ENCODE results near the gene EIF2B1. TPM values are rescaled to one million over a fixed set of nuclear protein-coding genes. Genes with fewer than 3 reads are reported as not detected.

EIF2B1 gene
- total RNA-seq, 1 experiment from 2014 or later: 41.7 TPM

DNA sequence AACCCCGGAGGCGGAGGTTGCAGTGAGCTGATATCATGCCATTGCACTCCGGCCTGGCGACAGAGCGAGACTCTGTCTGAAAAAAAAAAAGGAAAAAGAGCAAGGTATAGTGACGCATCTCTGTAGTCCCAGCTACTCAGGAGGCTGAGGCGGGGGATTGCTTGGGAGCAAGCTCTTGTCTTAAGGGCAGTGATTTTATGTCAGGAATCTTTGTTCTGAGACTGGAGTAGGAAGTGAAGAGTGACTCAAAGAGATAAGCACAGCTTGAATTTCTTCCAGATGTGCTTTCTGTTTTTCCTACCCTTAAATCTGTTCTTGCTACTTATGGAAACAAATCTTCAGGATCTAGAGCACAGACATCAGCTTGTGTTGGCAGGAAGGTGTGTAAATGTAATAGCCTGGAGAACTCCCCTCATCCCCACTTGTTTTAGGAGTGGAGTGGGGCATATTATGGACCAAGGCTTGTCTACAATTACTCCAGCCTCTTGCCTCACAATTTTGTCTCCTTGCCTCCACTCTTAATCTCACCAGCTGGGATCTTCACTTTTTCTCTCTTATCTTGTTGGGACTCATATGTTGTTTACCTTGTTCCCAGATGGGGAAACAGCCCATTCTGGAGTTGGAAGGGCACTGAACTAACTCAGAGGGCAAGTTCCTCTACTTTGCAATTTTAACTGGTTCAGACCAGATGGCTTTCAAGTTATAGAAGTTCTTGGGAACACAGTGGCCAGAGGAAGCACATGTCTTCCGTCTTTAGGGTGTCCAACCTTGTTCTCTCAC lies 41.6 kb downstream of the EIF2B1 start:
- no TSS peak for BruUV-seq (replicated peaks)
- DNase-seq (ENCODE audit: low read depth, low spot score) (no peak), ATAC-seq (no peak)
- H2AFZ ChIP-seq (ENCODE audit: low read depth, low read length, poor library complexity, severe bottlenecking): no peak overlapping the region
- intact Hi-C loops (cut with micrococcal nuclease): no loop called here
- no peak overlapping the region for H3K27ac ChIP-seq (ENCODE audit: low read depth, low read length)
- no peak overlapping the region for H3K4me3 ChIP-seq (replicated peaks in 1 of 2; ENCODE audit: low read depth in 1 of 2, low read length in 2 of 2)
- no peaks in the 10 kb centered on the region for H3K4me1 ChIP-seq (ENCODE audit: control insufficient read depth in 1 of 2, insufficient read depth in 2 of 2, low read length in 2 of 2)
- H3K9me3 ChIP-seq (ENCODE audit: control insufficient read depth in 1 of 2, insufficient read depth in 1 of 2, low read depth in 1 of 2, low read length in 2 of 2): no peaks in the 10 kb centered on the region
- peaks cover 95% of the 10 kb centered on the region for H3K79me2 ChIP-seq (ENCODE audit: insufficient read depth, low read length)
- H3K36me3 ChIP-seq (ENCODE audit: control insufficient read depth in 1 of 2, insufficient read depth in 2 of 2, low read length in 2 of 2): peaks cover 55 to 64% of the 10 kb centered on the region in 2 experiments
- H3K9me2 ChIP-seq (ENCODE audit: insufficient read depth): no peaks in the 10 kb centered on the region
- TF ChIP-seq, protein P1, sequence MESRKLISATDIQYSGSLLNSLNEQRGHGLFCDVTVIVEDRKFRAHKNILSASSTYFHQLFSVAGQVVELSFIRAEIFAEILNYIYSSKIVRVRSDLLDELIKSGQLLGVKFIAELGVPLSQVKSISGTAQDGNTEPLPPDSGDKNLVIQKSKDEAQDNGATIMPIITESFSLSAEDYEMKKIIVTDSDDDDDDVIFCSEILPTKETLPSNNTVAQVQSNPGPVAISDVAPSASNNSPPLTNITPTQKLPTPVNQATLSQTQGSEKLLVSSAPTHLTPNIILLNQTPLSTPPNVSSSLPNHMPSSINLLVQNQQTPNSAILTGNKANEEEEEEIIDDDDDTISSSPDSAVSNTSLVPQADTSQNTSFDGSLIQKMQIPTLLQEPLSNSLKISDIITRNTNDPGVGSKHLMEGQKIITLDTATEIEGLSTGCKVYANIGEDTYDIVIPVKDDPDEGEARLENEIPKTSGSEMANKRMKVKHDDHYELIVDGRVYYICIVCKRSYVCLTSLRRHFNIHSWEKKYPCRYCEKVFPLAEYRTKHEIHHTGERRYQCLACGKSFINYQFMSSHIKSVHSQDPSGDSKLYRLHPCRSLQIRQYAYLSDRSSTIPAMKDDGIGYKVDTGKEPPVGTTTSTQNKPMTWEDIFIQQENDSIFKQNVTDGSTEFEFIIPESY (IDR thresholded peaks at IDR 0.05; ENCODE audit: extremely low read depth, insufficient replicate concordance, low read length): no peak
- TF ChIP-seq SRF (IDR thresholded peaks at IDR 0.05; ENCODE audit: low read depth) (no peak), CBX3 (IDR thresholded peaks at IDR 0.05; ENCODE audit: low read depth) (no peak), FOSL1 (IDR thresholded peaks at IDR 0.05; ENCODE audit: low read depth) (no peak), JUND (IDR thresholded peaks at IDR 0.05) (no peak), CEBPB (IDR thresholded peaks at IDR 0.05; ENCODE audit: low read depth) (no peak), ELF1 (IDR thresholded peaks at IDR 0.05; ENCODE audit: borderline replicate concordance, low read depth) (no peak), SIN3A (IDR thresholded peaks at IDR 0.05; ENCODE audit: low read depth) (no peak), POLR2A (IDR thresholded peaks at IDR 0.05; ENCODE audit: borderline replicate concordance, extremely low read depth, insufficient read depth, insufficient read length) (no peak)
- TF ChIP-seq, protein P2, sequence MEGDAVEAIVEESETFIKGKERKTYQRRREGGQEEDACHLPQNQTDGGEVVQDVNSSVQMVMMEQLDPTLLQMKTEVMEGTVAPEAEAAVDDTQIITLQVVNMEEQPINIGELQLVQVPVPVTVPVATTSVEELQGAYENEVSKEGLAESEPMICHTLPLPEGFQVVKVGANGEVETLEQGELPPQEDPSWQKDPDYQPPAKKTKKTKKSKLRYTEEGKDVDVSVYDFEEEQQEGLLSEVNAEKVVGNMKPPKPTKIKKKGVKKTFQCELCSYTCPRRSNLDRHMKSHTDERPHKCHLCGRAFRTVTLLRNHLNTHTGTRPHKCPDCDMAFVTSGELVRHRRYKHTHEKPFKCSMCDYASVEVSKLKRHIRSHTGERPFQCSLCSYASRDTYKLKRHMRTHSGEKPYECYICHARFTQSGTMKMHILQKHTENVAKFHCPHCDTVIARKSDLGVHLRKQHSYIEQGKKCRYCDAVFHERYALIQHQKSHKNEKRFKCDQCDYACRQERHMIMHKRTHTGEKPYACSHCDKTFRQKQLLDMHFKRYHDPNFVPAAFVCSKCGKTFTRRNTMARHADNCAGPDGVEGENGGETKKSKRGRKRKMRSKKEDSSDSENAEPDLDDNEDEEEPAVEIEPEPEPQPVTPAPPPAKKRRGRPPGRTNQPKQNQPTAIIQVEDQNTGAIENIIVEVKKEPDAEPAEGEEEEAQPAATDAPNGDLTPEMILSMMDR (IDR thresholded peaks at IDR 0.05 in 2 of 3, conservative IDR thresholded peaks at IDR 0.05 in 1 of 3; ENCODE audit: borderline replicate concordance in 1 of 3, insufficient read depth in 1 of 3, low read depth in 2 of 3, low read length in 2 of 3): no peak
- TF ChIP-seq, protein P3, sequence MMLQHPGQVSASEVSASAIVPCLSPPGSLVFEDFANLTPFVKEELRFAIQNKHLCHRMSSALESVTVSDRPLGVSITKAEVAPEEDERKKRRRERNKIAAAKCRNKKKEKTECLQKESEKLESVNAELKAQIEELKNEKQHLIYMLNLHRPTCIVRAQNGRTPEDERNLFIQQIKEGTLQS (IDR thresholded peaks at IDR 0.05): no peak
- H3K27me3 ChIP-seq (ENCODE audit: insufficient read depth, low read length): no peaks in the 10 kb centered on the region
- no peaks in the 10 kb centered on the region for H4K20me1 ChIP-seq (ENCODE audit: insufficient read depth)
- no peak overlapping the region for H3K9ac ChIP-seq (ENCODE audit: low read length)
- H3K4me2 ChIP-seq (ENCODE audit: low read length): no peak overlapping the region
- RAD21 ChIA-PET (ENCODE audit: low non-redundant PET in 1 of 2, low total read pairs in 2 of 2, uncharacterized antibody in 2 of 2, unreplicated experiment in 2 of 2): no interaction called here
- CTCF ChIA-PET: no interaction called here
- POLR2A ChIA-PET: no interaction called here

Measured in HCT116 (cell line).